ENCODE results near the gene GJC1. TPM values are rescaled to one million over a fixed set of nuclear protein-coding genes. Genes with fewer than 3 reads are reported as not detected.

Gene GJC1
- total RNA-seq, 1 experiment from 2014 or later, result 119 TPM

DNA sequence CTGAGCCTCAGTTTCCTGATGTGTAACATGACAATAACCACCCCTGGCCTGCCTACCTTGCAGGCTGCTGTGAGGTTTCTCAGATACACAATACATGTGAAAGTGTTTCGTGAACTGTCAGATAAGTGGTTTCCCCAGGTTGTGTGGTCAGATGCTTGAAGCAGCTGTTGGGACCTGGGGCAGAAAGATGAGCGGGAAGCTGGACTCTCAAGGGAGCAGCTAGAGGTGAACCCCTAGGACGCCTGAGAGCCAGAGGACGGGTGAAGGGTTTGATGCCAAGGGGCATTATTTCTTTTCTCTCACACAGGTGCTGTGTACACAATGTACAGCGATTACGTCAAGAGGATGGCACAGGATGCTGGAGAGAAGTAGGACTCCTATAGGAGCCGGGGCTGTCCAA lies 19.9 kb upstream of the GJC1 start:
- Histone ChIP-seq H3K79me1 (ENCODE audit: insufficient read depth, low read depth, low read length, poor library complexity, severe bottlenecking) (no peaks in the 10 kb centered on the region), H4K20me1 (ENCODE audit: control insufficient read depth, insufficient read depth, insufficient read length) (no peaks in the 10 kb centered on the region), H3K9me3 (ENCODE audit: control insufficient read depth, low read depth, low read length) (no peaks in the 10 kb centered on the region), H2BK5ac (ENCODE audit: insufficient read length, low read length) (no peak overlapping the region), H2AFZ (ENCODE audit: low read length) (no peak overlapping the region), H2BK20ac (ENCODE audit: low read depth, low read length, poor library complexity, severe bottlenecking) (no peak overlapping the region), H3K9ac (ENCODE audit: extremely low read depth, insufficient read length, low read length) (no peak overlapping the region), H3K79me2 (ENCODE audit: insufficient read depth, low read length) (no peaks in the 10 kb centered on the region), H3T11ph (ENCODE audit: low read length) (no peak overlapping the region), H2AK5ac (ENCODE audit: insufficient read length, low read length) (no peak overlapping the region), H3K27ac (ENCODE audit: insufficient read length, low read depth, low read length) (no peak overlapping the region), H3K14ac (ENCODE audit: insufficient read depth, low read length) (no peak overlapping the region), H3K4me2 (ENCODE audit: insufficient read depth, insufficient read length, low read length) (no peak overlapping the region), H2BK15ac (ENCODE audit: low read depth, low read length) (no peak overlapping the region), H3K56ac (ENCODE audit: insufficient read length, low read depth, low read length) (no peak overlapping the region), H3K23me2 (ENCODE audit: insufficient read length, low read depth, low read length, poor library complexity, severe bottlenecking) (no peaks in the 10 kb centered on the region), H2BK12ac (ENCODE audit: insufficient read length, low read depth, low read length) (no peak overlapping the region), H3K18ac (ENCODE audit: insufficient read length, low read depth, low read length) (no peak overlapping the region), H3K4me1 (ENCODE audit: insufficient read depth, low read length) (peaks cover 3% of the 10 kb centered on the region; the same call in 1 of the 2 replicates), H2BK120ac (ENCODE audit: low read depth, low read length, poor library complexity, severe bottlenecking) (no peak overlapping the region), H4K8ac (replicated peaks; ENCODE audit: insufficient read length, low read depth, low read length) (no peak overlapping the region), H4K5ac (ENCODE audit: insufficient read length, low read depth, low read length) (no peak overlapping the region), H3K4ac (ENCODE audit: low read depth, low read length) (no peak overlapping the region), H3K23ac (ENCODE audit: insufficient read length, low read depth, low read length) (no peak overlapping the region), H4K91ac (ENCODE audit: insufficient read length, low read depth, low read length) (no peak overlapping the region), H3K27me3 (ENCODE audit: insufficient read depth, low read length) (no peaks in the 10 kb centered on the region)
- no peak for TF ChIP-seq CTCF (conservative IDR thresholded peaks at IDR 0.05)
- H3K9me3 Mint-ChIP-seq, result no peaks in the 10 kb centered on the region; a peak in 1 of 5 replicates
- no peak overlapping the region for H3K4me3 Mint-ChIP-seq
- H3K36me3 Mint-ChIP-seq (ENCODE audit: insufficient read depth in 1 of 3, low read depth in 3 of 3), result peaks cover 37 to 55% (median 47%) of the 10 kb centered on the region in 3 experiments
- H3K27me3 Mint-ChIP-seq (ENCODE audit: low read depth), result peaks cover 4% of the 10 kb centered on the region; the same call in 1 of the 2 replicates
- DNase-seq, result no peak
- H3K4me1 Mint-ChIP-seq, result peaks cover 11 to 14% of the 10 kb centered on the region in 2 experiments
- no CpG with 5 or more reads among the region's 7 CpGs for WGBS (ENCODE audit: extremely low coverage, insufficient read length, low lambda C conversion rate)
- peak overlapping the region in 1 of 3 experiments; percentile 70; a peak in 3 of 7 replicates for H3K27ac Mint-ChIP-seq
